GM21390 (cell line): ENCODE results near the gene BEX3.
"Not testable (repeated sequence)": the region's sequence is repeated elsewhere in the genome, so short reads cannot be mapped to it uniquely, and the experiment has no call there.

Source experiments
- ATAC-seq: cut with Tn5 transposase; IDR thresholded peaks from one replicate; pipeline ENCODE4 v1.9.1; 2021; ENCODE audit not compliant: unreplicated experiment

BEX3 gene

DNA sequence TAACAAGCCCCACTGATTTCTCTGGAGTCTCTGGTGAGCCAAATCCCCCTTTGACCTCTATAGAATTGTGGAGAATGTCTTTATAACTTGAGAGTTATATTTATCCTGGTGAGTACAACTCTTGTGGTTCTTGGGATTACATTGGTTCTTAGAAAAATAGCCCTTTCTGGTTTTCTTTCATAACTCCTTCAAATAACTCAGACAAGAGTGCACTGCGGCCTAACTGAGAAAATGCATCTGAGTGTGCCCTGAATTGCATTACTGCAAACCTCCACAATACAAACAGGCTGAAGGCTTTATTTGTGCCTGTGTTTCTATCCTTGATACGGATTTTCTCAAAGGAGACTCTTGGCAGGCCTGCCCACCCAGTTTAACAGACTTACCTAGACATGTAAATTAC, 2.7 kb downstream of the BEX3 start:
- no peak for ATAC-seq

DNA sequence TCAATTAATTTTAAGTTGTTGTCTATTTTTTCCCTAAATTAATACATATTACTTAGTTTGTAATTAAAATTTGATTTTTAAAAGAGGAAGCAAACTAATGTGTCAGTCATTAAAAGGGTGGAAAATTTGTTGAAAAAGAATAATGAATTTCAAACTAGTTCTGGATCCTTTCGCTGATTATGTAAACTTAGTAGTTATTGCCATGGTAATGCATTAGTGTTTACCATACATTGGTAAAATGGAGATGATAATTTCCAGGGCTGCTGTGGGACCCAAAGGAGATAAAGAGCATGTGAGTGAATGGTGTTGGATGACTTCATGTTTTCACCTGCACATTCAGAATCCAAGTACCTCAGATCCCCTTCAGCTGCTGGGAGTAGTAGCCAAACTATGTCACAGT, 6.5 kb downstream of the BEX3 start:
- ATAC-seq = no peak

DNA sequence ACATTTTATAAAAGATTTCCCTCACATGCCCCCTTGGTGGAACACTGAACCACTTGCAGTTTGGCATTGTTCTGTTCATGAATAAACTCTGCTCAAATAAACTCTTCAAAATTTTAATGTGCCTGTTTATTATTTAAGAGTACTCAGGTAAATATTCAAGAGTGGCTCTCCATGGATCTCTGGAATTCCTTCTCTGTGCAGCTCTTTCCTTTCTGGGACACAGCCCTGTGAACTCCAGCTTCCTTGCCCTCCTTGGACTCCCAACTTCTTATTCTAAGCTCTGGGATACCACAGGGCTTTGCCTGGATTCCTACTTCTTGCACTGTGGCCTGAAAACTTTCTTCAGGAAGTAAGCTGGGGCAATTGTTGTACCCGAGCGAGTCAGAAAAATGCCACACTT, 8.3 kb downstream of the BEX3 start:
- ATAC-seq = no peak

DNA sequence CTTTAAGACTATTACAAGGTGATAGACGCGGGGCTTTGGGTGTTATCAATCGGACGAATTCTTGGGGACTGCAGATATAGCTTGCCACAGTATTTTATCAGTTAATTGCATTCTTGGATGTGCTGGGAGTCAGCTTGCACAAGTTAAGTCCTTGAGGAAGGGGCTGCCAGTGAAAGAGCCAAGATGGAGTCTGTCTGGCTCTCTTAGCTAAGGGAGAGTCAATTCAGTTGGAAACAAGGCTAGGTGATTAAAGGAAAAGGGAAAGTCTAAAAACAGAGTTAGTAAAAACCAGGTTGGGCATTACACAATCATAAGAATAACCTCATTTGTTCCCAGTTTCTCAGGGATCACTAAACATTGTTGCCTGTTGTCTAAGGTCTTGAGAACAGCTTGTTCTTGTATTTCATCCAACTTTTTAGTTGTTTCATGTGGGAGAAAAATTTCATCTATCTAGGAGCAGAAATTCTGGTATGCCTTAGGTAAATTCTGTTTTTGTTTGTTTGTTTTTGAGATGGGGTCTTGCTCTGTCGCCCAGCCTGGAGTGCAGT, 9.0 kb downstream of the BEX3 start:
- not testable (repeated sequence) for ATAC-seq

- no peak for ATAC-seq
Measured at GRCh38 chrX:103386332-103386731, 10.0 kb downstream of the BEX3 start.

DNA sequence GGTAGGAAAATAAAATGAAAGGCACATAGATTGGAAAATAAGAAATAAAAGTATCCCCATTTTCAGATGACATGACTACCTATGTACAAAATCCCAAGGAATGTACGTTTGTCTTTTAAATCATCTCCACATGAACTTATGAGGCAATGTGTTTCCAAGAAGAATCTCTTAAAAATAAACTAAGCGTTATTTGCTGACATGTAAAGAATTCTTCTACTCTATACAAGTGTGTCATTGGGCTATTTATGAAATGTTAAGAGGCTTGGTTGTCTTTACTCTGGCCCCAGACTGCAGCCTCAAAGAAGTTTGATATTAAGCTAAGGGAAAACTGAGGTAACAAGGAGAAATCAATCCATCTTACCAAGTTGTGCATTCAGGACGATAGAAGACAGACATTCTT, 17.1 kb downstream of the BEX3 start:
- no peak for ATAC-seq

DNA sequence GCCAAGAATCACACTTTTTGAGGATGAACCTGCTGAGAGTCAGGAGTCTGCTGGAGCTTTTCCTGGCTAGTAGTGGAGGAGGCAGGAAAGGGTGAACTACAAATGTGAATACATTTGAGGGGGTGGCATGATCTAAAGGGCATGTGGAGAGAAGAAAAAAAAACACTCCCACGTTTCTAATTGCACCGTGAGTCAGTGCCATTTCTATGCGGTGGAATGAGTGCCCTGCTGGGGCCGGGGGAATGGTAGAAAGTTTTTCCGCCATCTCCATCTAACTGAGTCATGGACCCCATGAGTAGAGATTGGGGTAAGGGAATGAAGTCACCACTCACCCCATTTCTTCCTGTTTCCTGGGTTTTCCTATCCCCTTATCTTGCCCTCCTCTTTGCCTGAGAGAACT, 19.8 kb downstream of the BEX3 start:
- ATAC-seq = no peak

GRCh38 chrX:103396660-103397059, 20.3 kb downstream of the BEX3 start:
- ATAC-seq = no peak

- no peak for ATAC-seq
Measured at GRCh38 chrX:103397707-103398106, 21.4 kb downstream of the BEX3 start.

GRCh38 chrX:103398421-103398864, 22.1 kb downstream of the BEX3 start:
- ATAC-seq = no peak

GRCh38 chrX:103399744-103400143, 23.4 kb downstream of the BEX3 start:
- ATAC-seq = no peak

GRCh38 chrX:103400931-103401330, 24.6 kb downstream of the BEX3 start:
- ATAC-seq = no peak

- peak; percentile 98 for ATAC-seq
Measured at GRCh38 chrX:103404231-103405008, 28.1 kb downstream of the BEX3 start.

- no peak for ATAC-seq
Measured at GRCh38 chrX:103405009-103405333, 28.6 kb downstream of the BEX3 start.

DNA sequence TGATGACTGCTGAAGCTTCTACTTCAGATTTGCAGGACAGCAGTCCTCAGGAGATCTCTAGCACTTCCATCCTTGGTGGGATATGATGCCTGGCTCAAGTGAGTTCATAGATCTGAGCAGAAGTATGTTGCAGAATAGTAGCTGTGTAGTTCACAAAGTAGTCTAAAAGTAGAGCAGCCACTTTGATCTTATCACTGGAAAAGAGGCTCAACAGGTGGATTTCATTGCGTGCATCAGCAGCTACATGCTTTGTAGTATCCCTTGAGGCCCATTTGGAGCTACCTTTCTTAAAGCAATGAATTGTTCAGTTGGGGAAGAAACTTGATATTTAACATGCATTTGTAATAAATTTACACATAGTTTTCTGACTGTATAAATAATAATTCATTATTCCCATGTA, 29.9 kb downstream of the BEX3 start:
- ATAC-seq = no peak

DNA sequence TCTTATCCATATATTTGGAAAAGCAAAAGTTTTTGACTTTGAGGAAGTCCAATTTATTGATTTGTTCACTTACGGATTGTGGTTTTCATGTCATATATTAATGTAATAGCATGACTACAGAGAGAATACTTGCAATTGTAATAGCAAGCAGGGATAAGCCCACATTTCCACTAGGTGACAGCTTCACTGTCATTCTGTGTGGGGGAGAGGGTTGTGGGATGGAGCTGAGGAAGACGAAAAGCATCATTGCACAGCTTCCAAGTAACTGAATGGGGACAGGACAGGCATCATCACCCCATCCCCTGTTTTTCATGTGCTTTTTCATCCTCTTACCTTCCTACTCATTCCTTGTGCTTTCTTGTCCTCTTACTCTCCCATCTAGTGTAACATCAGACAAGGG, 31.4 kb downstream of the BEX3 start:
- no peak for ATAC-seq

GRCh38 chrX:103411721-103412120, 35.4 kb downstream of the BEX3 start:
- ATAC-seq = not testable (repeated sequence)

GRCh38 chrX:103413705-103414387, 37.5 kb downstream of the BEX3 start:
- no peak for ATAC-seq

DNA sequence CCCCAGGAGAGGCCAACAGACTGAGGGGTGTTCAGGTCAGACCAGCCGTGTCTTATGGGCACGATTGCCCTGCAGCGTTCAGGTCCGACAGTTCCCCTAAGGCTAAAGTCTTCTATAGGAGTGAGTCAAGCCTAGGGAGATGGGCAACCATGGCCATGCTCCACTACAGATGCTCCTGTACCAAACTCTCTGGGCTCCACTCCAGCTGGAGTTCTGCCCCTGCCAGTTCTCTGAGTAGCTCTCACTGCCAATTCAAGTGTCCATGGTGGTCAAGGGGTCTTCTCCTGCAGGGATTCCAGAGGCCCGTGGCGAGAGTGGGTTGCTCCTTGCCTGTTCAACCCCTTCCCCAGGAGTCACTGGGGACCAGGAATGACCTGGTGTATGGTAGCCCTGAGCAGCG, 38.2 kb downstream of the BEX3 start:
- no peak for ATAC-seq

GRCh38 chrX:103415068-103415467, 38.7 kb downstream of the BEX3 start:
- no peak for ATAC-seq

DNA sequence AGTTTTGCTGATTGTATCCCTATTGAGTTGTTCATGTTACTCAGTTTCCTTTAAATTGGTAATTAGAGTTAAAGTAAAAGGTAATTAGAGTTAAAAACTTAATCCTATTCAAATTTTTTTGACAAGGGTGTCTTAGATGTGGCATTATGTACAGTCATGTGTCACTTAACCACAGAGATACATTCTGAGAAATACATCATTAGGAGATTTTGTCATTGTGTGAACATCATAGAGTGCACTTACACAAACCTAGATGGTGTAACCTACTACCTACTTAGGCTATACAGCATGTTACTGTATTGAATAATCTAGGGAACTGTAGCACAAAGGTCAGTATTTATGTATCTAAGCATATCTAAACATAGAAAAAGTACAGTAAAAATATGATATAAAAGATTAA, 39.2 kb downstream of the BEX3 start:
- ATAC-seq = no peak

- ATAC-seq = no peak
Measured at GRCh38 chrX:103417370-103417769, 41.0 kb downstream of the BEX3 start.
